Activated CD8-positive, alpha-beta T cell treated with anti-CD3 and anti-CD28 coated beads for 36 hours (primary cell): ENCODE results near the gene ZBTB12. TPM values are rescaled to one million over a fixed set of nuclear protein-coding genes. Genes with fewer than 3 reads are reported as not detected.

Experiments
- ATAC-seq: fragments of 200-7000 bp; cut with Tn5 transposase; one replicate; pipeline ENCODE4 v1.10.0; 2021; ENCODE audit warnings: mild to moderate bottlenecking, moderate library complexity
- CTCF ChIA-PET: fragments of 350-600 bp; sonication (Branson Sonifier 250); formaldehyde crosslinking; loops from one replicate; lab custom pipeline; 2021; ENCODE audit warnings: antibody characterized with exemption; lab: Charles Lee
- POLR2A ChIA-PET: fragments of 350-600 bp; sonication (Branson Sonifier 250); formaldehyde crosslinking; loops from one replicate; lab custom pipeline; 2021; ENCODE audit warnings: antibody characterized with exemption; lab: Charles Lee
- DNase-seq: peaks from one replicate; pipeline ENCODE4 v3.0.0-alpha.2; 2020
- H3K27ac Mint-ChIP-seq: one replicate; pipeline ENCODE4 v1.8.0; 2021; ENCODE audit warnings: mild to moderate bottlenecking, mixed read lengths
- H3K27me3 Mint-ChIP-seq: one replicate; pipeline ENCODE4 v1.8.0; 2021; ENCODE audit warnings: mixed read lengths
- H3K36me3 Mint-ChIP-seq: one replicate; pipeline ENCODE4 v1.8.0; 2021; ENCODE audit warnings: low read depth, mixed read lengths
- H3K4me1 Mint-ChIP-seq: one replicate; pipeline ENCODE4 v1.8.0; 2021; ENCODE audit warnings: low read depth, mixed read lengths
- H3K4me3 Mint-ChIP-seq: one replicate; pipeline ENCODE4 v1.8.0; 2021; ENCODE audit warnings: mild to moderate bottlenecking, moderate library complexity, mixed read lengths
- H3K9me3 Mint-ChIP-seq: one replicate; pipeline ENCODE4 v1.8.0; 2021; ENCODE audit warnings: mixed read lengths
- intact Hi-C: fragments of 100-400 bp; cut with micrococcal nuclease; formaldehyde crosslinking; loops from one replicate; pipeline ENCODE4 v1.10.0; 2022
- total RNA-seq, 2 experiments: library from RNA; stranded (reverse); gene quantifications; one replicate each; pipeline ENCODE4 v1.2.3, GENCODE V29; 2021
- TF ChIP-seq, protein P1 (sequence below): fragments of 200-600 bp; IDR thresholded peaks from one replicate; pipeline ENCODE4 v1.8.0; 2022; ENCODE audit warnings: antibody characterized with exemption, mild to moderate bottlenecking

ZBTB12 gene
- total RNA-seq, 2 experiments from 2014 or later = 1.8 to 2.1 TPM

DNA sequence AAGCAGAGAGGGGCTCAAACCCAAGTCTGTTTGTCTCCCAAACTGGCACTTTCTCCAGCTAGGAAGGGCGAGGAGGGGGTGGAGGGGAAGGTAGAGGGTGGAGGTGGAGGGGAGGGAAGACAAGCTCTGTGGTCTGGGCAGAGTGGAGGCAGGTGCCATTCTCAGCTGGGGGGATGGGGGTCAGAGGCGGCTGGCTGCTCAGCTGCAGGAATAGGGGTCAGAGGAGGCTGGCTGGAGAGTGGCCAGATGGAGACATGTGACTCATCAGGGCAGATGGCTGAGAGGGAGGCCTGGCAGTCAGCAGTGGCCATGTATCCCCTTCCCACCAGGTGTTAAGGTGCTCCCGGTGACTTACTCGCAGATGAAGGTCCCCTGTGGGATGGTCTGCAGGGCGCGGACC is 19.5 kb downstream of the ZBTB12 start:
- intact Hi-C loops = no loop called here
- ATAC-seq (no peak), DNase-seq (no peak)
- Mint-ChIP-seq H3K27ac (no peak overlapping the region), H3K4me3 (no peak overlapping the region), H3K9me3 (no peaks in the 10 kb centered on the region), H3K4me1 (no peaks in the 10 kb centered on the region), H3K27me3 (no peaks in the 10 kb centered on the region), H3K36me3 (peaks cover 46% of the 10 kb centered on the region)
- ChIA-PET CTCF (no interaction called here), POLR2A (interaction anchor here (0.9 kb wide), 1 partner anchor 15 kb away, joined by 3 read pairs; the partner anchor contains the start of gene EHMT2)
- TF ChIP-seq, protein P1, sequence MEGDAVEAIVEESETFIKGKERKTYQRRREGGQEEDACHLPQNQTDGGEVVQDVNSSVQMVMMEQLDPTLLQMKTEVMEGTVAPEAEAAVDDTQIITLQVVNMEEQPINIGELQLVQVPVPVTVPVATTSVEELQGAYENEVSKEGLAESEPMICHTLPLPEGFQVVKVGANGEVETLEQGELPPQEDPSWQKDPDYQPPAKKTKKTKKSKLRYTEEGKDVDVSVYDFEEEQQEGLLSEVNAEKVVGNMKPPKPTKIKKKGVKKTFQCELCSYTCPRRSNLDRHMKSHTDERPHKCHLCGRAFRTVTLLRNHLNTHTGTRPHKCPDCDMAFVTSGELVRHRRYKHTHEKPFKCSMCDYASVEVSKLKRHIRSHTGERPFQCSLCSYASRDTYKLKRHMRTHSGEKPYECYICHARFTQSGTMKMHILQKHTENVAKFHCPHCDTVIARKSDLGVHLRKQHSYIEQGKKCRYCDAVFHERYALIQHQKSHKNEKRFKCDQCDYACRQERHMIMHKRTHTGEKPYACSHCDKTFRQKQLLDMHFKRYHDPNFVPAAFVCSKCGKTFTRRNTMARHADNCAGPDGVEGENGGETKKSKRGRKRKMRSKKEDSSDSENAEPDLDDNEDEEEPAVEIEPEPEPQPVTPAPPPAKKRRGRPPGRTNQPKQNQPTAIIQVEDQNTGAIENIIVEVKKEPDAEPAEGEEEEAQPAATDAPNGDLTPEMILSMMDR = no peak

DNA sequence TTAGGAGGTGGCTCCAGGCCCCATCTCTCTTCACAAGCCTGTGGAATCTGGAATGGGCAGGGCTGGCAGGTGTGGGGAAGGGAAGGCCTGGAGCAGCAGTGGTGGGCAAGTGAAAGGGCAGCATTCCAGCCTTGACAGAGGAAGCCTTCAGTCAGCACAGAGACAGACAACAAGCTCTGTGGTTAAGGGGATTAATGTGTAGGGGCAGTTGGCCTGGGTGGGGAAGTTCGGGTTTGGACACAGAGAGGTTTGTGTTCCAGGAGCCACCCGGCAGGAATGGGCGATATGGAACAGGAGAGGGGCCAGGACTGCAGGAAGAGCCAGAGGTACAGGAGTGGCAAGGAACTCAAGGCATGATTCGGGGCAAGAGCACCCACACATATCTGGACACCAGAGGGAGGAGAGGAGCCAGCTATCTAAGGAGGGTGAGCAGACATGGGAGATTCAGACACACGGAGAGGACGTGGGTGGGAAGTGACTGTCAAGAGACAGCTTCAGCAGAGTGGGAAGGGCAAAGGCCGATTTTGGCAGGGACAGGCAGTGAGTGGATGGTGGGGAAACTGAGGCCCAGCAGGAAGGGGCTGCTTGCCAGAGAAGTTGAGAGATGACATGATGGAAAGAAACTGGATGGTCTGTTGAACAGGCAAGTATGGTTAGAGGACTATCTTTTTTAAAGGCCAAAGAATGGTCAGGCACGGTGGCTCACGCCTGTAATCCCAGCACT is 20.6 kb downstream of the ZBTB12 start:
- H3K4me1 Mint-ChIP-seq = no peaks in the 10 kb centered on the region
- H3K4me3 Mint-ChIP-seq = no peak overlapping the region
- ATAC-seq = no peak
- H3K27ac Mint-ChIP-seq = no peak overlapping the region
- DNase-seq = no peak
- intact Hi-C loops = no loop called here
- TF ChIP-seq, protein P1 = no peak
- no peaks in the 10 kb centered on the region for H3K27me3 Mint-ChIP-seq
- CTCF ChIA-PET = no interaction called here
- H3K9me3 Mint-ChIP-seq = no peaks in the 10 kb centered on the region
- POLR2A ChIA-PET = no interaction called here
- H3K36me3 Mint-ChIP-seq = peaks cover 44% of the 10 kb centered on the region

DNA sequence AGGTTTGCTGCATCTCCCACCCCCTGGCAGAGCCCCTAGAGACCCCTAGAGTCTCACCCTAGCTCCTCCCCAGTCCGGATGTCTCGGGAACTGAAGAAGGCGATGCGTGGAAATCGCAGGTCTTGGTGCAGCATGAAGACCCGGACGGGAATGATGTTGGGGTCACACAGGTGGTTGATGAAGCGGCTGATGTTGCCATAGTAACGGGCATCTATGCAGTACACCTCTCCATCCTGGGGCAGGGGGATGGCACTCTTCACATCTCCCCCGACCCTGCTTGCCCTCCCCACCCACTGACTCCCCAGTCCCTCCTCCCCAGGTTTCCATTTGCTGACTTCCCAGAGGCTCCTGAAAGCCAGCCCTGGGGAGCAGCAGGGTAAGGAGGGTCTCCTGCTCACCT is 21.3 kb downstream of the ZBTB12 start:
- POLR2A ChIA-PET = interaction anchor here (0.6 to 1.2 kb wide), 3 partner anchors 12 to 228 kb away, joined by 3 read pairs; partner anchors contain the start of gene BAG6
- H3K9me3 Mint-ChIP-seq = no peaks in the 10 kb centered on the region
- no peak for ATAC-seq

DNA sequence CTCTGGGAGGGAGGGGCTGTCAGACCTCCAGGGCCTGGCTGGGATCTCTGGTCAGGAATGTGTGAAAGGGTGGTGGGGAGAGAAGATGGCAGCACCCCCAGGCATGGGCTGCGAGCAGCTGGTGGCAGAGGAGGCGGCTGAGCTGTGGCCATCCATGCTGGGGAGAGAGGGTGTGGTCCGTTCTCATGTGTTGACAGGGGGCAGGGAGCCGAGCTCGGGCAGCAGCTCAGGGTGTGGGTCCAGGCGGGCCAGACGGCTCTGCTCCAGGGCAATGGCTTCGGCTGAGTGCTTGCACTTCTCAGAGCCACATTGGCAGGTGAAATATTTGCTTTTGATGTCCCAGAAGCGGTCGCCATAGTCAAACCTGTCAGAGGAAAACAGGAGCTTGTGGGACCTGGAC is 22.0 kb downstream of the ZBTB12 start:
- no peak for DNase-seq
- ATAC-seq = no peak
- TF ChIP-seq, protein P1 = no peak
- no peaks in the 10 kb centered on the region for H3K9me3 Mint-ChIP-seq
- H3K27me3 Mint-ChIP-seq = no peaks in the 10 kb centered on the region
- intact Hi-C loops = no loop called here
- H3K36me3 Mint-ChIP-seq = peaks cover 35% of the 10 kb centered on the region
- H3K27ac Mint-ChIP-seq = no peak overlapping the region
- ChIA-PET POLR2A (interaction anchor here (0.6 to 1.2 kb wide), 3 partner anchors 11 to 228 kb away, joined by 3 read pairs; partner anchors contain the start of gene BAG6), CTCF (interaction anchor here (1.3 kb wide), 1 partner anchor 72 kb away, joined by 4 read pairs; no protein-coding TSS in a partner anchor)
- no peaks in the 10 kb centered on the region for H3K4me1 Mint-ChIP-seq
- H3K4me3 Mint-ChIP-seq = no peak overlapping the region

More for the DNA sequence above, 21.3 kb downstream of the ZBTB12 start:
- no peak overlapping the region for H3K4me3 Mint-ChIP-seq
- H3K36me3 Mint-ChIP-seq = peaks cover 40% of the 10 kb centered on the region
- no peak overlapping the region for H3K27ac Mint-ChIP-seq
- CTCF ChIA-PET = interaction anchor here (1.3 kb wide), 1 partner anchor 72 kb away, joined by 4 read pairs; no protein-coding TSS in a partner anchor
- intact Hi-C loops = no loop called here
- no peaks in the 10 kb centered on the region for H3K4me1 Mint-ChIP-seq
- no peak for DNase-seq
- no peaks in the 10 kb centered on the region for H3K27me3 Mint-ChIP-seq
- TF ChIP-seq, protein P1 = no peak

DNA sequence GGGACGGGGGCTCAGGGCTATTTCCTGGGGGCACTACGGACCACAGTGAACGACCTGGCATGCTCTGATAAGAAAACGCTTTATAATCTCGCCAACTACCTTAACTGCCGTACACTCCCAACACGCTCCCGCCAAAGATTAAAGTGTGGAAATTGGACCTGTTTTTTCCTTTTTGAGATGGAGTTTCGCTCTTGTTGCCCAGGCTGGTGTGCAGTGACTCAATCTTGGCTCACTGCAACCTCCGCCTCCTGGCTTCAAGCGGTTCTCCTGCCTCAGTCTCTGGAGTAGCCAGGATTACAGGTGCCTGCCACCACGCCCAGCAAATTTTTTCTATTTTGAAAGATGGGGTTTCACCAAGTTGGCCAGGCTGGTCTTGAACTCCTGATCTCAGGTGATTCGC is 22.7 kb downstream of the ZBTB12 start:
- ATAC-seq (no peak), DNase-seq (no peak)
- intact Hi-C loops = no loop called here
- CTCF ChIA-PET = no interaction called here
- no peak overlapping the region for H3K4me3 Mint-ChIP-seq
- H3K27me3 Mint-ChIP-seq = no peaks in the 10 kb centered on the region
- no peak overlapping the region for H3K27ac Mint-ChIP-seq
- TF ChIP-seq, protein P1 = no peak
- H3K36me3 Mint-ChIP-seq = peaks cover 33% of the 10 kb centered on the region
- H3K9me3 Mint-ChIP-seq = no peaks in the 10 kb centered on the region
- H3K4me1 Mint-ChIP-seq = no peaks in the 10 kb centered on the region
- POLR2A ChIA-PET = interaction anchor here (1.0 kb wide), 1 partner anchor 73 kb away, joined by 3 read pairs; no protein-coding TSS in a partner anchor
